Esophagus squamous epithelium (tissue), 4 donors: ENCODE results near the gene DNAJC2.

ENCODE experiments used
- CTCF ChIP-seq, 6 experiments: fragments of 450-650 bp in 4 of 6; fragments of 200-600 bp in 2 of 6; sonication (generic) in 2 of 6; IDR thresholded peaks; one replicate each; pipeline ENCODE4 v1.5.1; 2016 to 2019; ENCODE audit warnings: antibody characterized with exemption in 6 of 6, mild to moderate bottlenecking in 4 of 6, moderate library complexity in 4 of 6
- POLR2A ChIP-seq, 4 donors: fragments of 450-650 bp; IDR thresholded peaks; one replicate each; pipeline ENCODE4 v1.6.1; 2017; ENCODE audit warnings: antibody characterized with exemption in 4 of 4, mild to moderate bottlenecking in 4 of 4, moderate library complexity in 3 of 4

GRCh38 chr7:103369432-103369831 lies 24.9 kb upstream of the DNAJC2 start:
- TF ChIP-seq POLR2A (IDR thresholded peaks at IDR 0.05) (no peak), CTCF (IDR thresholded peaks at IDR 0.05) (no peak)
